IgD-negative memory B cell (primary cell): Measurements from ENCODE around the gene PXMP2. TPM values are rescaled to one million over a fixed set of nuclear protein-coding genes. Genes with fewer than 3 reads are reported as not detected.

Experiments used
- H3K27ac Mint-ChIP-seq, 3 donors: one replicate each; pipeline ENCODE4 v1.8.0; 2020 to 2022; ENCODE audit warnings: mild to moderate bottlenecking in 3 of 3, mixed read lengths in 3 of 3, moderate library complexity in 1 of 3
- H3K27me3 Mint-ChIP-seq: one replicate; pipeline ENCODE4 v1.8.0; 2021; ENCODE audit warnings: mixed read lengths
- H3K36me3 Mint-ChIP-seq: one replicate; pipeline ENCODE4 v1.8.0; 2020; ENCODE audit warnings: mild to moderate bottlenecking, mixed read lengths
- H3K4me1 Mint-ChIP-seq, 3 donors: one replicate each; pipeline ENCODE4 v1.8.0; 2020 to 2022; ENCODE audit warnings: mixed read lengths in 3 of 3, mild to moderate bottlenecking in 1 of 3
- H3K4me3 Mint-ChIP-seq, 4 donors: one replicate each; pipeline ENCODE4 v1.8.0; 2020 to 2022; ENCODE audit warnings: mild to moderate bottlenecking in 4 of 4, mixed read lengths in 4 of 4, moderate library complexity in 3 of 4
- H3K9me3 Mint-ChIP-seq, 3 donors: one replicate each; pipeline ENCODE4 v1.8.0; 2020 to 2021; ENCODE audit warnings: mixed read lengths in 3 of 3, mild to moderate bottlenecking in 1 of 3
- polyA plus RNA-seq: library from polyadenylated mRNA; unstranded; fragments of 300-500 nt; fragmentation: Illumina TruSeq; gene quantifications from one replicate; pipeline ENCODE4 v1.2.3, GENCODE V29; 2021

The PXMP2 gene
- 6.2 TPM for polyA plus RNA-seq

GRCh38 chr12:132687211-132688164, at the start of gene PXMP2, which contains the start of gene POLE:
PXMP2 (plus strand) TSS chr12:132687587; CDS start chr12:132687671, 84 bp downstream.
POLE (minus strand) TSS chr12:132687342; CDS start chr12:132687315, 27 bp downstream.
- Mint-ChIP-seq H3K27me3 (no peaks in the 10 kb centered on the region), H3K27ac (peak within 1 kb of the TSS in 1 of 3 donors; percentile 39), H3K36me3 (no peaks in the 10 kb centered on the region), H3K4me1 (peaks cover 8 to 14% (median 8%) of the 10 kb centered on the region in 3 donors), H3K4me3 (peak within 1 kb of the TSS; percentile 86 to 93 (median 91)), H3K9me3 (no peaks in the 10 kb centered on the region)

- Mint-ChIP-seq H3K9me3 (no peaks in the 10 kb centered on the region), H3K27ac (no peak overlapping the region), H3K36me3 (peaks cover 8% of the 10 kb centered on the region), H3K4me1 (peaks cover 0 to 2% (median 0%) of the 10 kb centered on the region in 3 donors), H3K4me3 (no peak overlapping the region), H3K27me3 (no peaks in the 10 kb centered on the region)
Observed at GRCh38 chr12:132637811-132638210, 49.6 kb upstream of the PXMP2 start.

DNA sequence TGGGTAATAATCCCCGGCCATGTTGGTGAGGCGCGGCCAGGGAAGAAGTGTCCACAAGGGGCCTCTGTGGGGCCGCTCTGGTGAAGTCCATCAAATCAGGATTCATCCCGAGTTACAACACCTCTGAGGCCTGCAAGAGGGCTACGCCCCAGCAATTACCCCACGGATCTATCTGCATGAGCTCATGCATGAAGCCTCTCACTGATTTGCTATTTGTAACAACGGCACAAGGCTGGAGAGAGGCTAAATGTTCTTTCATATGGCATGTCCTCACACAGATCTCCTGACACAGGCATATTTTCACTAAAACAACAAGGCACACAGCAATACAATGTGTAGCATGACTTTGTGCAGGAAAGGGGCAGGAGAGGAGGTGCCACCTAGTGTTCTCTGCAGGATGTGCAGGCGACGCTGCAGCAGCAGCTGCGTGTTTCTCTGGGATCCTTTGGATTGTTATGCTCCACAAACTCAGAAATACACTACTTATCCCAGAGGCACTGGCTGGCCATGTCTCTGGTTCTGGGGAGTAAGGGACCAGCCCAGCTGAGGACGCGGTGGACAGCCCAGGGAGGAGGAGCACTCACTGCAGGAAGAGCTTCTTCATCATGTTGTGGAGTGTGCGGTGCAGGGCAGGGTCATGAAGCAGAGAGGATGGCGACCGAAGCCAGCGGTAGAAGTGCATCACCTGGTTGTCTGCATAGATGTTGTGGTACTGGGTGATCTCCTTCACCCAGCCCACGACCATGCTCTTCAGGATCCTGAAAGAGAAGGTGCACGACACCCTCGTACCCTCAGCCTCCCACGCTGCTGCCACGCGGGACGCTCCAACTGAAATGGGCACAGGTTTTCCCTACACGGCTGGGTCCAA, 48.6 kb upstream of the PXMP2 start:
- H3K4me1 Mint-ChIP-seq, result no peaks in the 10 kb centered on the region
- peaks cover 8% of the 10 kb centered on the region for H3K36me3 Mint-ChIP-seq

DNA sequence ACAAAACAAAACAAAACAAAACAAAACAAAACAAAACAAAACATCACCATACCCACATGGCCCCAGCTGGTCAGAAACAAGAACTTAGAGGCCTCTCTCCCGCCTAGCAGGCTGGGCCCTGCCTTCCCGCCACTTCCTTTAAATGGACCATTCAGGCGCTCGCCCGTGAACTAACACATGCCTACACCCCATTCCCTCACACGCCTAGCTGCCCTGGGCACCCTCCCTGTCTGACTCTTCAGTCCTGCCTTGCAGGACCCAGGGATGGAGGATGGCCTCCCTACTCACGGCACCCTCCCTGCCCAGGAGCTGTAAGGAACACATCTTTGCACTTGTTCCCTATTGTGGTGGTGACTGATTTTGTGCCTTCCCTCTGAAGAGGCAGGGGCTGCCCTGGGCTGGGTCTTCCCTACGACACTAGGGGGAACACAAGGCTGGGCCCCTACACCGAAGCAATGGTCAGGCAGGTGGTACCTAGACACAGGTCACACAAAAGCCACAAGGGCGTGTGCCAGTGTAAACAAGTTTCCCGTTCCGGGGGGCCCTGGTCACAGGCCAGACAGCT, 47.3 kb upstream of the PXMP2 start:
- peaks cover 8% of the 10 kb centered on the region for H3K36me3 Mint-ChIP-seq
- no peak overlapping the region for H3K27ac Mint-ChIP-seq
- no peaks in the 10 kb centered on the region for H3K4me1 Mint-ChIP-seq
- peak overlapping the region in 1 of 4 donors; percentile 70 for H3K4me3 Mint-ChIP-seq
- no peaks in the 10 kb centered on the region for H3K9me3 Mint-ChIP-seq
- no peaks in the 10 kb centered on the region for H3K27me3 Mint-ChIP-seq

More for the DNA sequence above, 48.6 kb upstream of the PXMP2 start:
- H3K4me3 Mint-ChIP-seq, result no peak overlapping the region
- no peaks in the 10 kb centered on the region for H3K9me3 Mint-ChIP-seq
- H3K27me3 Mint-ChIP-seq, result no peaks in the 10 kb centered on the region
- no peak overlapping the region for H3K27ac Mint-ChIP-seq

DNA sequence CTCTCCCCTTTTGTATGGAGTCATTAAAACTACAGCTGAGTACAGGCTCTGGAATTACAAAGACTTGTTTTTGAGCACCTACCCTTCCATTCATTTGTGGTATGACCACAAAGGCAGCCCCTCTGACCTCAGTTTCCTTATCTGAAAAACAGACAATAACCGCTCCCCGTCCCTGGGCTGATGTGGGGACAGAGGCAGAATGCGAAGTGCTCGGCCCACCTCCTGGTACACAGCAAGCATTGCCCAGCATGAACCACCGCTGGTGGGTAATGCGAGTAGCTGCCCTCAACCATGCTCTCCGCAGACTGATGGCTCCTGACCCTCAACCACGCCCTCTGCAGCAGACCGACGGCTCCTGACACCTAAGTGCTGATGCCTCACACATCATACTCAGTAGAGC, 46.5 kb upstream of the PXMP2 start:
- Mint-ChIP-seq H3K4me1 (no peaks in the 10 kb centered on the region), H3K36me3 (peaks cover 3% of the 10 kb centered on the region), H3K27me3 (no peaks in the 10 kb centered on the region), H3K9me3 (no peaks in the 10 kb centered on the region), H3K27ac (peak overlapping the region in 1 of 3 donors; percentile 88), H3K4me3 (no peak overlapping the region)

GRCh38 chr12:132641811-132642650, 45.4 kb upstream of the PXMP2 start:
- peaks cover 3% of the 10 kb centered on the region for H3K36me3 Mint-ChIP-seq
- H3K27ac Mint-ChIP-seq, result no peak overlapping the region
- no peaks in the 10 kb centered on the region for H3K9me3 Mint-ChIP-seq
- no peaks in the 10 kb centered on the region for H3K27me3 Mint-ChIP-seq
- H3K4me1 Mint-ChIP-seq, result no peaks in the 10 kb centered on the region
- H3K4me3 Mint-ChIP-seq, result no peak overlapping the region

GRCh38 chr12:132642846-132643835, 44.2 kb upstream of the PXMP2 start:
- peaks cover 0 to 1% (median 0%) of the 10 kb centered on the region in 3 donors for H3K4me1 Mint-ChIP-seq
- H3K27me3 Mint-ChIP-seq, result no peaks in the 10 kb centered on the region
- H3K9me3 Mint-ChIP-seq, result no peaks in the 10 kb centered on the region
- H3K27ac Mint-ChIP-seq, result no peak overlapping the region
- peaks cover 6% of the 10 kb centered on the region for H3K36me3 Mint-ChIP-seq
- no peak overlapping the region for H3K4me3 Mint-ChIP-seq

DNA sequence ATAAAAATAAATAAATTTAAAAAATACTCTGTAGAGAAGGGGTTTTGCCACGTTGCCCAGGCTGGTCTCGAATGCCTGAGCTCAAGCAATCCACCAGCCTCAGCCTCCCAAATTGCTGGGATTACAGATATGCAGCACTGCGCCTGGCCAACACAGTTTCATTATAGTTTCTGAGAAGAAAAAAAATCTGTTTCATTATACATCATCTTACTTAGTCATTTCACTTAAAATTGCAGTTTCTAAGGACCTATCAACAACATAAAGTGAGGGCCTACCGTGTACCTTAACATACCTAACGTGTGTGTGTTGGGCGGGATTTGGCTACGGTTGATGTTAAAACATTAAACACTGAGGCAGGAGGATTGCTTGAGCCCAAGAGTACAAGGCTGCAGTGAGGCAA, 40.5 kb upstream of the PXMP2 start:
- Mint-ChIP-seq H3K27ac (no peak overlapping the region), H3K4me1 (peaks cover 0 to 1% (median 0%) of the 10 kb centered on the region in 3 donors), H3K4me3 (no peak overlapping the region), H3K27me3 (no peaks in the 10 kb centered on the region), H3K36me3 (peaks cover 4% of the 10 kb centered on the region), H3K9me3 (no peaks in the 10 kb centered on the region)

- Mint-ChIP-seq H3K9me3 (no peaks in the 10 kb centered on the region), H3K4me1 (peaks cover 0 to 1% (median 0%) of the 10 kb centered on the region in 3 donors), H3K36me3 (peaks cover 4% of the 10 kb centered on the region), H3K27me3 (no peaks in the 10 kb centered on the region), H3K4me3 (no peak overlapping the region), H3K27ac (peak overlapping the region in 1 of 3 donors; percentile 36)
Observed at GRCh38 chr12:132647858-132648257, 39.5 kb upstream of the PXMP2 start.

DNA sequence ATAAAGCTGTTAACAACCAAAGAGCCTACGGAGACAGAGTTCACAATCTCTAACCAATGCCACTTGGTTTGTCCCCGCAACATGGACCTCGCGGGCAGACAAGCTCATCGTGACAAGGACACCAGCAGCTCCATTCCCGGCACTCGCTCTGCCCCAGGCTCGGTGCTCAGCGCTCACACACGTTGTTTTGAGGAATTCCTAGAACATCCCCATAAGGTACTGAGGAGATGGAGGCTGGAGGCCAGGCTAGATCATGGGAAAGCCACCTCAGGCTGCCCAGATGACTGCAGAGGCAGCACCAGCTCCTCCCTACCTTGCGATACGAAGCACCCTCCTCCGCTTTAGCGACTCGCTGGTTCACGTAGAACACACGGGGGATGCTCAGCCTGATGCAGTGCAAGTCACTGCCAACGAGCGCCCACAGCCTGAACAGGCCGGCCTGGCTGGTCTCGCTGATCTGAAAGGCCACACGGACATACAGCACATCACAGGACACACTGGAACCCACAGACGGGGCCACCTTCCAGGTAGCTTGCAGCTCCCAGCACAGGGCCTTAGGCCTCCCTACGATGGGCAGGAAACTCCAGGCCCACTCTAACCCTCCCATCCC, 38.7 kb upstream of the PXMP2 start:
- Mint-ChIP-seq H3K4me3 (no peak overlapping the region), H3K9me3 (no peaks in the 10 kb centered on the region), H3K27ac (no peak overlapping the region), H3K36me3 (peaks cover 4% of the 10 kb centered on the region), H3K4me1 (peaks cover 0 to 1% (median 0%) of the 10 kb centered on the region in 3 donors), H3K27me3 (no peaks in the 10 kb centered on the region)

DNA sequence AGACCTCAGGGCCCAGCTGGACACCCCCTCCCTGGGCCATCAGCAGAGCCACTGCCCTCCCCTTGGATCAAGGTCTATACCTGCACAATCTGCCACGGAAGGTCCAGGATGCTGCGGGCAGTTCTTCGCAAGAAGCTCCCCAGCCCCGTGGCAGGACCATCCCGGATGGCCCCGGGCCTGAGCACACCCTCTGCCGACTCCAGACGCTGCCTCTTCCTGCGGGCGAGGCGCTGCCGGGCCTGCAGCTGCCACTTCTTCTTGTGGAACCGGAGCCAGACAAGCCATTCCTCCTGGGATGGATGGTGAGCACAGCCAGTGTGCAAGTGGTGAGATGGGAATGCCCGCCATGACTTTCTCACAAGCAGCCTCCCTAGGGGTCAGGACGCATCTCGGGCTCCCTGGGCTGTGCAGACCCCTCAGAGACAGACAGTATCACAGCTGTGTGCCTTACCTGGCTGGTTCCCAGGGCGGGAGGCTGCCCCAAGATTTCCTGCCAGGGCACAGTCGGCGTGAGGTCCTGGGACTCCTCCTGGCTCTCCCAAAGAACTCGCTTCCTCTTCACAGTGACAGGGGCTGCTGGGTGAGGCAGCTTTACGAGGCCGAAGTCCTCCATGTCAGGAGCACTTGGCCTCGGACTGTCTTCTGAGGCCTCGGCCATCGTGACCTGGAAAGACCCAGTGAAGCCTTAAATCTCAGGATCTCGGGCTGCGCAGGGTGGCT, 38.0 kb upstream of the PXMP2 start:
- peaks cover 0 to 1% (median 0%) of the 10 kb centered on the region in 3 donors for H3K4me1 Mint-ChIP-seq
- no peaks in the 10 kb centered on the region for H3K27me3 Mint-ChIP-seq
- no peaks in the 10 kb centered on the region for H3K9me3 Mint-ChIP-seq
- H3K4me3 Mint-ChIP-seq, result no peak overlapping the region
- peaks cover 4% of the 10 kb centered on the region for H3K36me3 Mint-ChIP-seq
- H3K27ac Mint-ChIP-seq, result no peak overlapping the region

- Mint-ChIP-seq H3K27ac (no peak overlapping the region), H3K4me1 (peaks cover 0 to 1% (median 0%) of the 10 kb centered on the region in 3 donors), H3K27me3 (no peaks in the 10 kb centered on the region), H3K9me3 (no peaks in the 10 kb centered on the region), H3K4me3 (no peak overlapping the region), H3K36me3 (peaks cover 4% of the 10 kb centered on the region)
Observed at GRCh38 chr12:132651444-132652100, 35.8 kb upstream of the PXMP2 start.
